Measurements from ENCODE around the gene METTL13. TPM values are rescaled to one million over a fixed set of nuclear protein-coding genes. Genes with fewer than 3 reads are reported as not detected.

Gene METTL13
- total and polyA plus RNA-seq, 2 of the 8 experiments (the other 6 are each of a cell fraction or from before 2014, with no cell fraction given), result 38.1 to 66.3 TPM

DNA sequence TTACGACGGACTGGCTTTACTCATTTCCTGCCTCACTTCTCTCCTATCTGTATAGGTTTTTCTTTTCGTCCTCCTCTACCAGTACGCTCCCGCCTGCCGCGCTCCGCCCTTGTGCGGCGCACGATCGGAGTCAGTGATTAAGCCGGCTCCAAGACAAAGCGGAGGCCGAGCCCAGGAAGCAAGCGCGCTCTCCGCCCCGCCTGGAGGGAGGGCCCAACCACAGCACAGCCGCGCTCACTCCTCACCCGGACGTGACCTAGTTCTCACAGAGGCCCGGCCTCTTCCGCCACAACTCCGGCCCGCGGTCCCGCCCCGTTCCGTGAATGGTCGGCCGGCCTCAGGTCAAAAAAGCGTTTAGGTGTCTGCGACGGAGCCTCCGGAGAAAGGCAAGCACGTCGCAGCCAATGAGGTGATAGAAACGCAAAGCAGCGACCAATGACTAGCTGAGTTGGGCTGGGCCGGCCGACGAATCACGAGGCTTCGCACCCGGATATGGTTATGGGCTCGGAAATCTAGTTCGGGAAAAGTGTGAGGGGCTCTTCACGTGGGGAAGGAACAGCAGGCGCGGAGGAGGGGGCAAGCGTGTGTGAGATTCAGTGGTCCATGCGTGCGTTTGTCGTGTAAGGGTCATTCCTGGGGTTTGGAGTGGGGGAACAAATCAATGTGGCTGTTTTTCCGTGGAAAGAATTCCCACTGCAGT, at the start of gene METTL13 (continued):
- TF ChIP-seq HDAC2 (IDR thresholded peaks at IDR 0.05; ENCODE audit: borderline replicate concordance in 1 of 2, low read depth in 2 of 2, low read length in 2 of 2) (peak; percentile 61 to 82; a peak in 2 of 4 replicates), GTF2F1 (IDR thresholded peaks at IDR 0.05; ENCODE audit: borderline replicate concordance, low read depth, low read length) (peak; percentile 84; the same call in 1 of the 2 replicates), SP4 (IDR thresholded peaks at IDR 0.05; ENCODE audit: low read length) (0 out of 2 replicates have a peak, but pooled peaks have one; percentile 44), ASH2L (IDR thresholded peaks at IDR 0.05; ENCODE audit: low read length) (peak; percentile 94), SP1 (IDR thresholded peaks at IDR 0.05; ENCODE audit: low read depth, low read length) (peak; percentile 90), CBX8 (IDR thresholded peaks at IDR 0.05; ENCODE audit: borderline replicate concordance, low read depth, low read length) (no peak), SP2 (IDR thresholded peaks at IDR 0.05; ENCODE audit: low read length) (peak; percentile 39), BCL11A (IDR thresholded peaks at IDR 0.05; ENCODE audit: low read depth in 2 of 2, low read length in 2 of 2) (no peak), TAF7 (optimal IDR thresholded peaks at IDR 0.05; ENCODE audit: borderline replicate concordance, low read depth, low read length) (peak; percentile 80), SIN3A (conservative IDR thresholded peaks at IDR 0.05 in 1 of 2, IDR thresholded peaks at IDR 0.05 in 1 of 2; ENCODE audit: low read depth in 1 of 2, low read length in 2 of 2) (0 out of 4 replicates have a peak, but pooled peaks of 1 of the 2 experiments have one; percentile 18), KDM5A (IDR thresholded peaks at IDR 0.05; ENCODE audit: low read length) (peak; percentile 82), GABPA (IDR thresholded peaks at IDR 0.05; ENCODE audit: borderline replicate concordance, insufficient read depth, low read length) (no peak), SUZ12 (IDR thresholded peaks at IDR 0.05; ENCODE audit: low read length) (no peak), SIX5 (IDR thresholded peaks at IDR 0.05; ENCODE audit: low read depth, low read length) (no peak), BACH1 (IDR thresholded peaks at IDR 0.05; ENCODE audit: low read length) (peak; percentile 50; the same call in 1 of the 2 replicates), EP300 (IDR thresholded peaks at IDR 0.05; ENCODE audit: borderline replicate concordance in 1 of 2, low read depth in 2 of 2, low read length in 2 of 2) (peak in 1 of 2 experiments; percentile 20; a peak in 1 of 3 replicates), SRF (IDR thresholded peaks at IDR 0.05; ENCODE audit: low read depth, low read length) (peak; percentile 52; the same call in 1 of the 2 replicates), POLR2AphosphoS5 (IDR thresholded peaks at IDR 0.05; ENCODE audit: low read depth, low read length) (peak; percentile 72), EZH2 (IDR thresholded peaks at IDR 0.05; ENCODE audit: low read depth, low read length, severe bottlenecking) (no peak), KDM4A (IDR thresholded peaks at IDR 0.05; ENCODE audit: low read depth, low read length, severe bottlenecking) (peak; percentile 79), EGR1 (IDR thresholded peaks at IDR 0.05; ENCODE audit: borderline replicate concordance, low read depth, low read length) (no peak)
- TF ChIP-seq, protein P1, sequence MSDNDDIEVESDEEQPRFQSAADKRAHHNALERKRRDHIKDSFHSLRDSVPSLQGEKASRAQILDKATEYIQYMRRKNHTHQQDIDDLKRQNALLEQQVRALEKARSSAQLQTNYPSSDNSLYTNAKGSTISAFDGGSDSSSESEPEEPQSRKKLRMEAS (IDR thresholded peaks at IDR 0.05), result peak; percentile 87
- TF ChIP-seq, protein P2, sequence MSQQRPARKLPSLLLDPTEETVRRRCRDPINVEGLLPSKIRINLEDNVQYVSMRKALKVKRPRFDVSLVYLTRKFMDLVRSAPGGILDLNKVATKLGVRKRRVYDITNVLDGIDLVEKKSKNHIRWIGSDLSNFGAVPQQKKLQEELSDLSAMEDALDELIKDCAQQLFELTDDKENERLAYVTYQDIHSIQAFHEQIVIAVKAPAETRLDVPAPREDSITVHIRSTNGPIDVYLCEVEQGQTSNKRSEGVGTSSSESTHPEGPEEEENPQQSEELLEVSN (IDR thresholded peaks at IDR 0.05), result peak; percentile 79
